ENCODE results near the gene FILIP1L.

FILIP1L gene

DNA sequence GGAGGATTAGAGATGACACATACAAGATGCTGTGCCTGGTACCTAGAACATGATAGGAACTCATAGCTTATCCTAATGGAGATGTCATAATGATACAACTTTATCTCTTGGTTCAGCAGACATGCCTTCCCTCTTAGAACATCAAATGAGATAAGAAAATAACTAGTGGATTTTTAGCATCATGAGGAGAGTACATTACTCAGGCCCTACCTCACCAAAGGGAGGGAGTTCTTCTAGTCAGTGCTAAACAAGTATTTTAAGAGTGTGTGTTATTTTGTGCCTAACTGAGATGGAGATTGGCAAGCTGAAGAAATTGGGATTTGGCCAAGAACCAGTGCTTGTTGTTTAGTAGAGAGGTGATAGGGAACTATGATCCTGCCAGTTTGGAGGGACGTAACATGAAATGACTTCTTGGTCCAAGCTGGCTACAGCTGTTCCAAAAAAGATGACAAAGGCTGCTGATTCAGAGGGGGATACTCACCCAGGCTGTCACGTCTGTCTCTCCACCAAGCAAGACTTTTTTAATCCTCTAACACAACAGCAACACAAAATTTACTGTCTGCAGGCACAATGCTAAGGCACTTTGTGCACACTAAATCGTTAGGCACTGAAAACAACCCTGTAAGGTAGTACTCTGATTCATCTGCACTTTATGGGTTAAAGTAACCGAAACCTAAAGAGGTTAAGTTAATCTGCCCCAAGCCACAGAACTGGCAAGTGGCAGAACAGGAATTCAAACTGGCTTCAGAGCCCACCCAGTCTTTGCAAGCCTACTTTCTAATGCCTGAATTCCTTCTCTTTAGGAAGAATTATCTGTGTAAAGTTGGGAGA is 170.2 kb downstream of the FILIP1L start:
- TF ChIP-seq SIN3A (IDR thresholded peaks at IDR 0.05; ENCODE audit: borderline replicate concordance, insufficient read depth, low read length): no peak
- TF ChIP-seq TAF1 (IDR thresholded peaks at IDR 0.05; ENCODE audit: borderline replicate concordance, insufficient read depth, low read length): no peak
- TF ChIP-seq FOXP2 (optimal IDR thresholded peaks at IDR 0.05; ENCODE audit: borderline replicate concordance, extremely low read depth, extremely low read length, insufficient read depth): no peak
- TF ChIP-seq, protein P1, sequence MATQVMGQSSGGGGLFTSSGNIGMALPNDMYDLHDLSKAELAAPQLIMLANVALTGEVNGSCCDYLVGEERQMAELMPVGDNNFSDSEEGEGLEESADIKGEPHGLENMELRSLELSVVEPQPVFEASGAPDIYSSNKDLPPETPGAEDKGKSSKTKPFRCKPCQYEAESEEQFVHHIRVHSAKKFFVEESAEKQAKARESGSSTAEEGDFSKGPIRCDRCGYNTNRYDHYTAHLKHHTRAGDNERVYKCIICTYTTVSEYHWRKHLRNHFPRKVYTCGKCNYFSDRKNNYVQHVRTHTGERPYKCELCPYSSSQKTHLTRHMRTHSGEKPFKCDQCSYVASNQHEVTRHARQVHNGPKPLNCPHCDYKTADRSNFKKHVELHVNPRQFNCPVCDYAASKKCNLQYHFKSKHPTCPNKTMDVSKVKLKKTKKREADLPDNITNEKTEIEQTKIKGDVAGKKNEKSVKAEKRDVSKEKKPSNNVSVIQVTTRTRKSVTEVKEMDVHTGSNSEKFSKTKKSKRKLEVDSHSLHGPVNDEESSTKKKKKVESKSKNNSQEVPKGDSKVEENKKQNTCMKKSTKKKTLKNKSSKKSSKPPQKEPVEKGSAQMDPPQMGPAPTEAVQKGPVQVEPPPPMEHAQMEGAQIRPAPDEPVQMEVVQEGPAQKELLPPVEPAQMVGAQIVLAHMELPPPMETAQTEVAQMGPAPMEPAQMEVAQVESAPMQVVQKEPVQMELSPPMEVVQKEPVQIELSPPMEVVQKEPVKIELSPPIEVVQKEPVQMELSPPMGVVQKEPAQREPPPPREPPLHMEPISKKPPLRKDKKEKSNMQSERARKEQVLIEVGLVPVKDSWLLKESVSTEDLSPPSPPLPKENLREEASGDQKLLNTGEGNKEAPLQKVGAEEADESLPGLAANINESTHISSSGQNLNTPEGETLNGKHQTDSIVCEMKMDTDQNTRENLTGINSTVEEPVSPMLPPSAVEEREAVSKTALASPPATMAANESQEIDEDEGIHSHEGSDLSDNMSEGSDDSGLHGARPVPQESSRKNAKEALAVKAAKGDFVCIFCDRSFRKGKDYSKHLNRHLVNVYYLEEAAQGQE (IDR thresholded peaks at IDR 0.05; ENCODE audit: insufficient read depth in 1 of 2, low read depth in 2 of 2, low read length in 2 of 2): no peak
- no peak for TF ChIP-seq POLR2AphosphoS5 (IDR thresholded peaks at IDR 0.05; ENCODE audit: low read depth, low read length)

DNA sequence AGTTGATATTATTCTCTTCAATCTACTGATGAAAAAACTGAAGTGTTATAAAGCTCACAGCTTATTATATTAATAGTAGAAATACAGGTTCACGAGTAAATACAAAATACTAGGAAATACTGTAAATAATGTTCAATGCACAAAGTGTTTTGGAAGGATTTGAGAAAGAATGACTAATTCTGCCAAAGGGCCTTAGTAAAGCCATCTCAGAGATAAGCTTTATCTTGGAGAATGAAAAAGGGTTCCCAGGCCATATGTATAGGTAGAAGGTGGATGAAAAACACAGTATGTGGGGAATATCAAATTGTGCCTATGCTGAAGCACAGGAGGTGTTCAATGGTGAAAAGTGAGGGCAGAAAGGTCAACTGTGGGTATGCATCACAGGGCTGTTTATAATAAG is 173.1 kb downstream of the FILIP1L start:
- TF ChIP-seq, protein P1 (IDR thresholded peaks at IDR 0.05; ENCODE audit: insufficient read depth in 1 of 2, low read depth in 2 of 2, low read length in 2 of 2): no peak
- TF ChIP-seq POLR2AphosphoS5 (IDR thresholded peaks at IDR 0.05; ENCODE audit: low read depth, low read length) (no peak), FOXP2 (optimal IDR thresholded peaks at IDR 0.05; ENCODE audit: borderline replicate concordance, extremely low read depth, extremely low read length, insufficient read depth) (no peak), SIN3A (IDR thresholded peaks at IDR 0.05; ENCODE audit: borderline replicate concordance, insufficient read depth, low read length) (no peak), TAF1 (IDR thresholded peaks at IDR 0.05; ENCODE audit: borderline replicate concordance, insufficient read depth, low read length) (no peak)

DNA sequence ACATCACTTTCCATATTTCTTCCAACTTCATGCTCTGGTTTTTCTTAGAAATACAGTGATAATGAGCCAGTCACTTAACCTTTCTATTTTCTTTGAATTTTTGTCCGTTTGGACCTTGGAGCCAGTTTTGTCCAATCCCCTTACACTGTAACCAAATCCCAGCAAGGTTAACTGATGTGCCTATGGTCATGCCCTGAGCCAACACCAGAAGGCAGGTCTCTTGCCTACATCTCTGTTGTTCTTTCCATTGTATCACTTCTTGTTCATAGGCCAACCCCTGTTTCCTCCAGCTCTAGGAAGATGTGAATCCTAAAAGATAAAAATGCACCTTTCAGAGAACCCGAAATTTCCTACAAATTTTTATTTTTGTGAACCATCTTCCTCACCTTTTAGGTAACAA is 174.0 kb downstream of the FILIP1L start:
- no peak for TF ChIP-seq FOXP2 (optimal IDR thresholded peaks at IDR 0.05; ENCODE audit: borderline replicate concordance, extremely low read depth, extremely low read length, insufficient read depth)
- no peak for TF ChIP-seq POLR2AphosphoS5 (IDR thresholded peaks at IDR 0.05; ENCODE audit: low read depth, low read length)
- no peak for TF ChIP-seq SIN3A (IDR thresholded peaks at IDR 0.05; ENCODE audit: borderline replicate concordance, insufficient read depth, low read length)
- TF ChIP-seq TAF1 (IDR thresholded peaks at IDR 0.05; ENCODE audit: borderline replicate concordance, insufficient read depth, low read length): no peak
- TF ChIP-seq, protein P1 (IDR thresholded peaks at IDR 0.05; ENCODE audit: insufficient read depth in 1 of 2, low read depth in 2 of 2, low read length in 2 of 2): no peak

DNA sequence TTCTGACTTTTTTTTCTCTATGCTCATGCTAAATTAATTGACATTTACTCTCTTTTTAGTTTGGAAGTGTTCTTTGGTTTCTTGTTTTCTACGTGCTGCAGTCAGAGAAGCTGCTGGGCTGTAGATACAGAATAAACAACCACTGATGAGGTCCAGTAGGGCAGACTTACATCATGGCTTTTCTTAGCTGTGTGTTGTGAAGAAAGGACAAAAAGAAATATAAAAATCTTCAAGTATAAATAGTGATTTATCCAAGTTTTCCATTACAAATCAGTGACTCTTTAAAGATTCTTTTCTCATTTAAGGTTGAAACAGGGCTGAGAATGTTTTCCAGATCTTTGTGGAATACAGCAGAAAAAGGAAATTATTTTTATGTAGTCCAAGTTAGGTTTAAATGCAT is 174.4 kb downstream of the FILIP1L start:
- TF ChIP-seq SIN3A (IDR thresholded peaks at IDR 0.05; ENCODE audit: borderline replicate concordance, insufficient read depth, low read length): no peak
- TF ChIP-seq TAF1 (IDR thresholded peaks at IDR 0.05; ENCODE audit: borderline replicate concordance, insufficient read depth, low read length): no peak
- TF ChIP-seq, protein P1 (IDR thresholded peaks at IDR 0.05; ENCODE audit: insufficient read depth in 1 of 2, low read depth in 2 of 2, low read length in 2 of 2): no peak
- TF ChIP-seq POLR2AphosphoS5 (IDR thresholded peaks at IDR 0.05; ENCODE audit: low read depth, low read length): no peak
- no peak for TF ChIP-seq FOXP2 (optimal IDR thresholded peaks at IDR 0.05; ENCODE audit: borderline replicate concordance, extremely low read depth, extremely low read length, insufficient read depth)
